HG02642 (cell line): ENCODE measurements around the gene TNFSF13.
A peak's percentile ranks its signal among the peaks of the same experiment; 100 is the strongest.

Experiments
- ATAC-seq: cut with Tn5 transposase; IDR thresholded peaks from one replicate; pipeline ENCODE4 v1.9.1; 2021; ENCODE audit warnings: mild to moderate bottlenecking; ENCODE audit not compliant: unreplicated experiment, poor library complexity

Gene TNFSF13

GRCh38 chr17:7550344-7550743 is 8.2 kb upstream of the TNFSF13 start:
- ATAC-seq = no peak

DNA sequence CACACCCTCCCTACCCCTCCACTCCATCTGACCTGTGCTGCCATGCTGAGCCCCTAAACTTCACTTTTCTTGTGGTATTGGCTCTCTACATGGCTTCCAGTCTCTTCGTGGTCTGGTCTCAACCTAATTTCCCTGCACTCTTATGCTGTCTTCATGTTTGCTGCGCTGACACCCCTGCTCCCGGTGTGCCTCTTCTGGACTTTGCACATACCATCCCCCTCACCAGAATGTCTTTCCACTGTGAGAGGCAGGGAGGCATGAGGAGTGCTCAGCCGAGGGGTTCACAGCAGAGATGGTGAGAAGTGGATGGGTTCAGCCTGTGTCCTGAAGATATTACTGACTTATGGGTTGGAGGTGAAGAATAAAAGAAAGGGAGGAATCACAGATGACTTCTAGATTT is 7.2 kb upstream of the TNFSF13 start:
- no peak for ATAC-seq

DNA sequence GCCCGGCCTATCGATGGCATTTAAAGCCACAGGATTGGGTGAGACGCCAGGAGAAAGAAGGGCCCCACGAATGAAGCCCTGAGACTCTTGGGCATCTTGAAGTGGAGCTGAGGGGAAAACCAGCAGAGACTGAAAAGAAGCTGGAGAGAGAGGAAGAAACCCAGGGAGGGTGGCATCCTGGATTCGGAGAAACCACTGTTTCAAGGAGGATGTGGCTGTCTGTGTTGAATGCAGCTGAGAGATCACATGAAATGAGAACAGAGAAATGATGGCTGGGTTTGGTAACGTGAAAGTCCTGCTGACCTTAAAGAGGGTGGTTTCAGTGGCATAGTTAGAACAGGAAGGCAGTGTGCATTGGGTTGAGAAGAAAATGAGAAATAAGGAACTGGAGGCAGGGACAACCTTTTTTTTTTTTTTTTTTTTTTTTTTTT is 5.9 kb upstream of the TNFSF13 start:
- no peak for ATAC-seq

- no peak for ATAC-seq
Observed at GRCh38 chr17:7553356-7553755, 5.2 kb upstream of the TNFSF13 start.

DNA sequence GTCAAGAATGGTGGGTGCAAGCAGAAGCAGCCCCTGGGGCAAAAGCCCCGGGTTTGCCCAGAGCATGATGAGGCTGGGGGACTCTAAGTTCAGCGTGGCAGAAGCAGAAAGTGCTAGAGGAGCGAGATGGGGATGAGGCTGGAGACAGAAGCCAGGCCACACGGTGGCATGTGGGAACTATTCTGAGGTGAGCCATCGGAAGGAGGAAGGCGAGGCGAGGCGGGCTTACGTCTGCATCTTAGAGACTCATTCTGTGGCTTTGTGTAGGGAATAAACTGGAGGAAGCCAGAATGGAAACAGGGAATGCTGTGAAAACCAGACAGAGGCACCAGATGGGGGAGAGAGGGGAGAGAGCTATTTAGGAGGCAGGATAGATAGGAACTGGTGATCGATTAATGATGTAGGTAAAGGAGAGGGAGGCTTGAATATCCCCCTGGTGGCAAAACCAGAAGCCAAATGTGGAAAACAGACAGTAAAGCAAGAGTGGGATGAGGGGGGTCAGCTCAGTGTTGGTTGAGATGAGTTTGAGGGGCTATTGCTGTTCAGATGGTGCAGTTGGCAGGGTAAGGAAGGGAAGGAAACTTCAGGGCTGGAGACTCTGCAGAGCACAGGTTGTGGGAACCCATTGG is 3.1 kb upstream of the TNFSF13 start:
- no peak for ATAC-seq

GRCh38 chr17:7556627-7557026 is 1.9 kb upstream of the TNFSF13 start:
- ATAC-seq = no peak

- no peak for ATAC-seq
Observed at GRCh38 chr17:7557147-7557764, 1.3 kb upstream of the TNFSF13 start.

DNA sequence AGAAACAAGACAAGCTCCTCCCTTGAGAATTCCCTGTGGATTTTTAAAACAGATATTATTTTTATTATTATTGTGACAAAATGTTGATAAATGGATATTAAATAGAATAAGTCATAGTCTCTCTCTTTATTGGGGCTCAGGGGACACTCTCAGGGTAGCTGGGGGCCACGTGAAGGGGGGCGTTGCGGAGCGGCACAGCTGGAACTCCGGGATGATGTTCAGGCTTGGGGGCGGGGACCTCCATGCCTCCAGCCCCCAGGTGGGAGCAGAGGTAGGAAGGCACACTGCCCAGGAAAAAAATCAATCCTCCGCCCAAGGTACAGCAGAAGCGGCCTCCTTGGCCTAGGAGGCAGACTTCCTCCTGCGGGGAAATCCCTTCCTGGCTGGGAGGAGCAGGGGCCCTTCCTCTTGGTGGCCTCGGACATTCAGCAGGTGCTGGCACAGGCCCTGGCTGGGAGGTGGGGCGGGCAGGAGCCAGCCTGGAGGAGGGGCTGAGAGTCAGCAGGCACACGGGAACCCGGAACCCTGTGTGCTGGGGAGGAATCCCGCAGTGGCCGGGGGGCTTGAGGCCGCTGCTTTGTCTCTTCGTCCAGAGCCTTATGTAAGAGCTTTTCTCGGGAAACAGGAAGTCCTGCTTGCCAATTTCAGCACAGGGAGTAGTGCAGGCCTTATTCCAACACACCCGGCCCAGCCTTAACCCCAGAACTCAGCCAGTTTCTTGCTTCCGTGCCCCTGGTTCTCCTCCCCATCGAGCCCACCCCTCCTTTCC is 591 bp upstream of the TNFSF13 start:
- ATAC-seq = no peak

GRCh38 chr17:7559320-7560171 is 996 bp downstream of the TNFSF13 start:
- ATAC-seq = no peak

DNA sequence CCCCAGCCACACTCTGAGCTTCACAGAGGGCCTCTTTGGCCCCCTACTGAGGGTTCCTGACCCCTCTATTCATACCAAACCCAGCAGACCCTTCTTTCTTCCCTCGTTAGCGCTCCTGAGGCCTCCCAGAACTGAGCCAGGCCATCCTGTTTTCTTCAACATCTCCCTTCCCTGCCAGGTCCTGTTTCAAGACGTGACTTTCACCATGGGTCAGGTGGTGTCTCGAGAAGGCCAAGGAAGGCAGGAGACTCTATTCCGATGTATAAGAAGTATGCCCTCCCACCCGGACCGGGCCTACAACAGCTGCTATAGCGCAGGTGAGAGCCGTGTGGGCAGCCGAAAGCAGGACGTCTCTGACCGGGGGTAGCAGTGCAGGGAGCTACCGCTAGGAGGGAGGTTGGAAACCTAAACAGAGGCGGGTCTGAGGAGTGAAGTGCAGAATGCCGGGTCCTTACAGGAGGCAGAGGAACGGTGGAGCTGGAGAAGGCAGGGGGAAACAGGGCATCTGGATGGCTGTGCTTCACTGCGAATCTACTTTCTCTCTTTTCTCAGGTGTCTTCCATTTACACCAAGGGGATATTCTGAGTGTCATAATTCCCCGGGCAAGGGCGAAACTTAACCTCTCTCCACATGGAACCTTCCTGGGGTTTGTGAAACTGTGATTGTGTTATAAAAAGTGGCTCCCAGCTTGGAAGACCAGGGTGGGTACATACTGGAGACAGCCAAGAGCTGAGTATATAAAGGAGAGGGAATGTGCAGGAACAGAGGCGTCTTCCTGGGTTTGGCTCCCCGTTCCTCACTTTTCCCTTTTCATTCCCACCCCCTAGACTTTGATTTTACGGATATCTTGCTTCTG is 1.9 kb downstream of the TNFSF13 start:
- no peak for ATAC-seq

GRCh38 chr17:7561028-7561575 is 2.6 kb downstream of the TNFSF13 start:
- peak; percentile 53 for ATAC-seq

GRCh38 chr17:7561589-7562207 is 3.1 kb downstream of the TNFSF13 start, which contains the start of gene SENP3:
TSS of gene SENP3 (plus strand) at chr17:7561919. CDS start at chr17:7563077, 1,158 bp downstream.
- ATAC-seq = peak; percentile 69

- ATAC-seq = no peak
Observed at GRCh38 chr17:7562208-7562605, 3.7 kb downstream of the TNFSF13 start.

GRCh38 chr17:7563115-7563869 is 4.7 kb downstream of the TNFSF13 start:
- no peak for ATAC-seq

GRCh38 chr17:7569571-7569970 is 11.0 kb downstream of the TNFSF13 start:
- ATAC-seq = no peak

GRCh38 chr17:7570351-7570750 is 11.8 kb downstream of the TNFSF13 start:
- ATAC-seq = no peak

- no peak for ATAC-seq
Observed at GRCh38 chr17:7572338-7572587, 13.7 kb downstream of the TNFSF13 start.

- peak; percentile 91 for ATAC-seq
Observed at GRCh38 chr17:7572588-7573323, 14.2 kb downstream of the TNFSF13 start.
